LNCAP (cell line): ENCODE measurements around the gene KRTAP6-2.

Source experiments
- TF ChIP-seq, protein P1 (sequence below): fragments of 450-650 bp; IDR thresholded peaks from 2 replicates; pipeline ENCODE4 v1.5.1; 2017; ENCODE audit warnings: mild to moderate bottlenecking

The KRTAP6-2 gene, protein sequence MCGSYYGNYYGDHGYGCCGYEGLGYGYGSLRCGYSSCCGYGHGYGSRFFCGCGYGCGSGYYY

DNA sequence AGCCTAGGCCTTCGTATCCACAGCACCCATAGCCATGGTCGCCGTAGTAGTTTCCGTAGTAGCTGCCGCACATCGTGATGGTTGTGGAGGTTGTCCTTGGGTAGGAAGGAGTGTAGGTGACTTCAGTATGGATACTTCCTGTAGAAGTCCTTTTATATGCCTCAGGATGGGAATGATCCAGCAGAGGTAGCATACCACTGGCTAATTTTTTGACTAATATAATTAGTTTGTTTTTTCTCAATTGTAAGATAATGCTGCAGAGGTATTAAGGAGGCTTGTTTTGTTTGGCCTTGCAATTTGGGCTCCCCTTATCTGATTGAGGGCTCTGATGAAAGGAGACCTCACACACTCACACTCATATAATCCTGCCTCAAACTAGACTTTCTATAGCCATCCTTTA lies at the start of gene KRTAP6-2:
Gene KRTAP6-2 (minus strand): TSS at position 101 of the 400 bp plus-strand sequence. CDS start 28 bp downstream, at position 73.
- TF ChIP-seq, protein P1, sequence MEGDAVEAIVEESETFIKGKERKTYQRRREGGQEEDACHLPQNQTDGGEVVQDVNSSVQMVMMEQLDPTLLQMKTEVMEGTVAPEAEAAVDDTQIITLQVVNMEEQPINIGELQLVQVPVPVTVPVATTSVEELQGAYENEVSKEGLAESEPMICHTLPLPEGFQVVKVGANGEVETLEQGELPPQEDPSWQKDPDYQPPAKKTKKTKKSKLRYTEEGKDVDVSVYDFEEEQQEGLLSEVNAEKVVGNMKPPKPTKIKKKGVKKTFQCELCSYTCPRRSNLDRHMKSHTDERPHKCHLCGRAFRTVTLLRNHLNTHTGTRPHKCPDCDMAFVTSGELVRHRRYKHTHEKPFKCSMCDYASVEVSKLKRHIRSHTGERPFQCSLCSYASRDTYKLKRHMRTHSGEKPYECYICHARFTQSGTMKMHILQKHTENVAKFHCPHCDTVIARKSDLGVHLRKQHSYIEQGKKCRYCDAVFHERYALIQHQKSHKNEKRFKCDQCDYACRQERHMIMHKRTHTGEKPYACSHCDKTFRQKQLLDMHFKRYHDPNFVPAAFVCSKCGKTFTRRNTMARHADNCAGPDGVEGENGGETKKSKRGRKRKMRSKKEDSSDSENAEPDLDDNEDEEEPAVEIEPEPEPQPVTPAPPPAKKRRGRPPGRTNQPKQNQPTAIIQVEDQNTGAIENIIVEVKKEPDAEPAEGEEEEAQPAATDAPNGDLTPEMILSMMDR = no peak

DNA sequence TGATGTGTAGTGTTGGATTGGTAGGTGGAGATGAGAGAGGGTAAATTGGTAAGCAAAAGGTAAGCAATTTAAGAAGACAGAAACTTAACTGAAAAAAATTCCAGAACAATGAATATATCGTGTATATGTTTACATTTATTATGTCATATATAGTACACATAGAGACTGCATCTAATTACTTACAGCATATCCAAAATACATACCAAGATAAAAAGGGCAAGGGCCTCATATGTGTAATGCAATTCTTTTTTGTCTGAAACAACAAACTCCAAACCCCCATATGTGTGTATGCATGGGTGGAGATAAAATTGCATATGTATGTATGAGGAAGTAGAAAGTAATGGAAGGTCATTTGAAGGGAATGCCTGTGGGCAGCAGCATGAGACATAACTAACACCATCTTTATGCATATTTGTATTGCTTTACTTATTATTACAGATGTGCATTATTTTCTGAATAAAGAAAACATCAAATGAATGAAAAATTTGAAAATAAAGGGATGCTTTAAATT lies 48.3 kb upstream of the KRTAP6-2 start:
- TF ChIP-seq, protein P1 = no peak

DNA sequence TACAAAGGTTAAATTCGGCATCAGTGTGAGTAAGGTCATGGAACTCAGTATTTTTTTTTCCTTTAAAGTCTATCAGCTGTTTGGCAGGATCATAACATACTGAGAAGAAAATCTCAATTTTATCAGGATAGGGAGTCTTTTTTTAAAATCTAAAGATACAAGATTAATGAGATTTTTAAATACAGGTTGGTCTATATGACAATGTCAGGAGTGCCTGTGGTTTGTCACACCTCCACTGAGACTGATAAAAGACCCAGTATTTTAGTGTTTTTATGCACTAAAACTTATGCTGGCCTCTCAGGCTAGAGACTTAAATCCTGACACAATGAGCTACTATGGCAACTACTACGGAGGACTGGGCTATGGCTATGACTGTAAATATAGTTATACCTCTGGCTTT lies 43.9 kb upstream of the KRTAP6-2 start, which contains the start of gene KRTAP20-3:
Gene KRTAP20-3 (plus strand): TSS at position 301 of the 400 bp plus-strand sequence.
- TF ChIP-seq, protein P1 = no peak

DNA sequence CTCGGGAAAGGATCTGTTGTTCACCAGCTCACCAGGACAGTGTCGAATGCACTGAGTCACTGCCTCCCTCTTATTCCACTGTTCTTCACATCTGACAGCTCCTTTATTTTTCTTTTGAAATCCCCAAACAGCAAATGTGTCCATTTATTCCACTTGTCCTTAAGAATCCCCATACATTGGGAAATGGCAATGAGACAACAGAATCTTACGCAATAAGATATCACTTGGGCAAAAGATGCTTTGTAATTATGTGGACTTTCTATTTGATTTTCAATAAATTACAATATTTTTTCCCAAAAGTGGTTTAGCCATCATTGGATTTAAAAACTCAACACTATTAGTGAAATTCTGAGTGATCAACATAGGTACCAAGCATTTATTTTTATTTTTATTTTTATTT lies 40.0 kb upstream of the KRTAP6-2 start:
- TF ChIP-seq, protein P1 = no peak

DNA sequence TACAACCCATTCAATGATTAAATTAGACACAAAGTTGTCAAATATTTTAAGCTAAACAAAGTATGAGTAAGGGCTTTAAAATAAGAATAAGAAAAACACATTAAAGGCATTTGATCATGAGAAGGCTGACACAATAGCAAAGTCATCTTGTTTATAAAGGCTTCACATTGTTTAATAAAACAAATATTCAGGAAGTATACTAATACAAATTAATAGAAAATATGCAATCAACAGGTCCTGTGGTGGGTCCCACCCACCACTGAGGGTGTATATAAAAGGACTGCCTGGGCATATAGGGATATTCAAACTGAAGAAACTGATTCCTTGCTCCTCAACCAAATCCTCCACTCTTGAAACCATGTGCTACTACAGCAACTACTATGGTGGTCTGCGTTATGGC lies 36.2 kb upstream of the KRTAP6-2 start, which contains the start of gene KRTAP20-2:
Gene KRTAP20-2 (plus strand): TSS at position 301 of the 400 bp plus-strand sequence. CDS start 58 bp downstream, at position 359.
- TF ChIP-seq, protein P1 = no peak

DNA sequence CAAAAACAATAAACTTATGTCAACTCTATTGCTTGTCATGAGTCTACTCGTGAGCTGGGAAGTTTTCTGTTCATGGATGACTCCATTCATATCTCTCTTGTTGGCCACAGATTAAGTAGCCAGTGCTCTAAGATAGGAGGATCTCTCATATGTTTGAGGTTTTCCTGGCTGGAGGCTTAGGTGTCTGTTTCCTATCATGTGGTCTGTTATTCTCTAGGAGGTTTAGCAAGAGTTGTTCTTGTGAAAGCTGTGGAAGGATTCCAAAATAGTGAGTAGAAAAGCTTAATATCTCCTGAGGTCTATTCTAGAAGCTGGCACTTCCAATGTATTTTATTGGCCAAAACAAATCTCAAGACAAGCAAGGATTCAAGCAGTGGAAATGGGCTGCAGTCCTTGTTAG lies 30.5 kb upstream of the KRTAP6-2 start:
- TF ChIP-seq, protein P1 = no peak

DNA sequence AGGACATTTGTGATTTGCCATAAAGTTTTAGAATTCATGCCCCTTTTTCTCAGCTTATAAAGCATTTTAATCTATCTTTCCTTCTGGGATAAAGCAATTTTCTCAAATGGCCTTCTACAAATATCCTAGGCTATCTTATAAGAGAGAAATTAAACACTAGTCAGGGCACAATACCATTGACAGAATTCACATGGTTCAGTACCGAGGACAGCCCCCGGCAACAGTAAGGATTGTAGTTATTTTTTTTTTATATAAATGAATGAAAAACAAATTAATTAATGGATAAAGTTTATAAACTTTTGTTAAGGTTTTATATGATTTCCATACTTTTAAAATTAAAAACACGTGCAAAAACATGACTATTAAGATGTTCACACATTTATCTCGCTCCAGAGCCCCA lies 29.4 kb upstream of the KRTAP6-2 start:
- TF ChIP-seq, protein P1 = no peak
